Motor neuron (in vitro differentiated cells): Measurements from ENCODE around the gene KRTAP4-5. TPM values are rescaled to one million over a fixed set of nuclear protein-coding genes. Genes with fewer than 3 reads are reported as not detected.
A peak's percentile ranks its signal among the peaks of the same experiment; 100 is the strongest.
"Not testable (repeated sequence)": the region's sequence is repeated elsewhere in the genome, so short reads cannot be mapped to it uniquely, and the experiment has no call there.

Source experiments
- ATAC-seq, 8 experiments: fragments of 200-7000 bp; cut with Tn5 transposase; replicated peaks in 6 of 8; 2 replicates each; pipeline ENCODE4 v1.8.0; 2021; ENCODE audit warnings: mild to moderate bottlenecking in 8 of 8, moderate library complexity in 8 of 8
- H3K27ac ChIP-seq, 2 donors: fragments of 250-450 bp; sonication (Bioruptor Pico); 2 replicates each; pipeline ENCODE4 v1.9.0; 2021; ENCODE audit warnings: antibody characterized with exemption in 2 of 2, mild to moderate bottlenecking in 2 of 2, moderate library complexity in 1 of 2
- H3K4me1 ChIP-seq, 2 donors: fragments of 250-450 bp; sonication (Bioruptor Pico); replicated peaks in 1 of 2; 2 replicates each; pipeline ENCODE4 v1.6.1; 2021; ENCODE audit warnings: antibody characterized with exemption in 2 of 2, mild to moderate bottlenecking in 2 of 2, moderate library complexity in 1 of 2
- H3K4me3 ChIP-seq, 5 donors: fragments of 250-450 bp; sonication (Bioruptor Pico); 2 replicates each; pipeline ENCODE4 v1.9.0; 2021; ENCODE audit warnings: antibody characterized with exemption in 5 of 5, mild to moderate bottlenecking in 5 of 5, moderate library complexity in 4 of 5
- WGBS, 10 experiments: fragments of 450-650 bp; shearing (Covaris generic); methylation state at CpG; one replicate each; pipeline ENCODE4 v1.0.0; 2022; 5-methylcytosine and 5-hydroxymethylcytosine counted together
- in situ Hi-C, 9 experiments: fragments of 400-800 bp; cut with MboI; loops; one replicate each; pipeline ENCODE4 v1.15.0; 2021; ENCODE audit warnings: low sequenced_read_pairs in 9 of 9, low pct_unique_long_range_greater_than_20kb in 2 of 9; ENCODE audit not compliant: unreplicated experiment in 9 of 9
- total RNA-seq, 8 experiments: library from RNA; unstranded; fragments of 300-600 nt; gene quantifications; 2 replicates each; pipeline versions ENCODE4 v1.2.3 to v1.2.4, GENCODE V29; 2022

Gene KRTAP4-5
- not detected for total RNA-seq

DNA sequence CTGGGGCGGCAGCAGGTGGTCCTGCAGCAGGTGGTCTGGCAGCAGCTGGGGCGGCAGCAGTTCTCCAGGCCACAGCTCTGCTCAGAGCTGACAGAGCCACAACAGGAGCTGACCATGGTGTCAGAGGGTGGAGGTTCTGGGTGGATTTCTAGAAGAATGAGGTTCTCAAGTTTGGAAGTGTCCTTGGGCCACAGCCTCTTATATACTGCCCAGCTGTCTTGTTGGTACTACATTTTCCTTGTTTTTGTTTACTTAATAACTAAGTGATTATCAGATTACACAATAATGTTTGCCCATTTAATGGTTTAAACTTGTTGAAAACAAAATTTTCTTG is at the start of gene KRTAP4-5:
Gene KRTAP4-5 (minus strand): TSS at position 174 of the 334 bp plus-strand sequence. CDS start 58 bp downstream, at position 116.
- ATAC-seq = no peak
- Histone ChIP-seq H3K4me1 (no peaks in the 10 kb centered on the region), H3K4me3 (no peak within 1 kb of the TSS), H3K27ac (no peak within 1 kb of the TSS)
- 40 to 100% methylated on average over 1 of the region's 2 CpGs; no CpG with 5 or more reads in 8 of the 10 experiments for WGBS, 10 experiments
- in situ Hi-C loops = no loop called here

DNA sequence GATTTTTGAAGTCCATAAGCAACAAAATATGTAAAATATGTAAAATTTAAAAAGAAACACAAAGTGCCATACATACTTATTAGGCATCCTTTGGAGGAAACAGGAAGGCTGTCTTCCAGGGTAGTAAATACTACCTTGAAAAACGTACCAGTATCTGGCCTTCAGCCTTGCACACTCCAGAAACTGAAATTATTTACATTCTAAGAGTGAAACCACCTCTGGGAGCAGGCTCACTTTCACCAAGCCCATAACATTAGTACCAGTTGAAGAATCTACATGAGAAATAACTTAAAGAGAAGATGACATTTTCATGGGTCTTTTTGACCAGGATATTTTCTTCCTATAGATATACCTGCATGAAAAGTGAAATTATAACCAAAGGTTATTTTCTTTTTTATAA is 46.4 kb upstream of the KRTAP4-5 start:
- no peaks in the 10 kb centered on the region for H3K4me1 ChIP-seq
- in situ Hi-C loops = no loop called here
- no peak overlapping the region for H3K27ac ChIP-seq
- ATAC-seq = no peak
- 0 to 50% (median 25%) methylated on average over 1 of the region's 1 CpG; no CpG with 5 or more reads in 2 of the 10 experiments for WGBS, 10 experiments
- H3K4me3 ChIP-seq = no peak overlapping the region

DNA sequence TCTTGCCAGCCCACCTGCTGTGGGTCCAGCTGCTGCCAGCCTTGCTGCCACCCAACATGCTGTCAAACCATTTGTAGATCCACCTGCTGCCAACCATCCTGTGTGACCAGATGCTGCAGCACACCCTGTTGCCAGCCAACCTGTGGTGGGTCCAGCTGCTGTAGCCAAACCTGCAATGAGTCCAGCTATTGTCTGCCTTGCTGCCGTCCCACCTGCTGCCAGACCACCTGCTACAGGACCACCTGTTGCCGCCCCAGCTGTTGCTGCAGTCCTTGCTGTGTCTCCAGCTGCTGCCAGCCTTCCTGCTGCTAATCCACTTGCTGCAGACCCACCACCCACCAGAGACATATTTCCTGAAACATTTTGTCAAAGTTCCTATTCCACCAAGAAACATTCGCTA is 40.7 kb upstream of the KRTAP4-5 start:
- H3K27ac ChIP-seq = no peak overlapping the region
- no peaks in the 10 kb centered on the region for H3K4me1 ChIP-seq
- H3K4me3 ChIP-seq = no peak overlapping the region
- in situ Hi-C loops = no loop called here
- WGBS, 10 experiments = 41 to 100% (median 79%) methylated on average over 1 to 3 of the region's 3 CpGs; no CpG with 5 or more reads in 2 of the 10 experiments
- ATAC-seq = no peak

DNA sequence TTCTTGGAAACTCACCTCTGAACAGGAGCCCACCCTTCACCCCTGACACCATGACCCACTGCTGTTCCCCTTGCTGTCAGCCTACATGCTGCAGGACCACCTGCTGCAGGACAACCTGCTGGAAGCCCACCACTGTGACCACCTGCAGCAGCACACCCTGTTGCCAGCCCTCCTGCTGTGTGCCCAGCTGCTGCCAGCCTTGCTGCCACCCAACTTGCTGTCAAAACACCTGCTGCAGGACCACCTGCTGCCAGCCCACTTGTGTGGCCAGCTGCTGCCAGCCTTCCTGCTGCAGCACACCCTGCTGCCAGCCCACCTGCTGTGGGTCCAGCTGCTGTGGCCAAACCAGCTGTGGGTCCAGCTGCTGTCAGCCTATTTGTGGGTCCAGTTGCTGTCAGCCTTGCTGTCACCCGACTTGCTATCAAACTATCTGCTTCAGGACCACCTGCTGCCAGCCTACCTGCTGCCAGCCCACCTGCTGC is 40.3 kb upstream of the KRTAP4-5 start, which contains the start of gene KRTAP9-1:
Gene KRTAP9-1 (plus strand): TSS at position 51 of the 482 bp plus-strand sequence. CDS start 0 bp downstream, at position 51.
- 60 to 80% (median 80%) methylated on average over 1 of the region's 1 CpG; no CpG with 5 or more reads in 7 of the 10 experiments for WGBS, 10 experiments

DNA sequence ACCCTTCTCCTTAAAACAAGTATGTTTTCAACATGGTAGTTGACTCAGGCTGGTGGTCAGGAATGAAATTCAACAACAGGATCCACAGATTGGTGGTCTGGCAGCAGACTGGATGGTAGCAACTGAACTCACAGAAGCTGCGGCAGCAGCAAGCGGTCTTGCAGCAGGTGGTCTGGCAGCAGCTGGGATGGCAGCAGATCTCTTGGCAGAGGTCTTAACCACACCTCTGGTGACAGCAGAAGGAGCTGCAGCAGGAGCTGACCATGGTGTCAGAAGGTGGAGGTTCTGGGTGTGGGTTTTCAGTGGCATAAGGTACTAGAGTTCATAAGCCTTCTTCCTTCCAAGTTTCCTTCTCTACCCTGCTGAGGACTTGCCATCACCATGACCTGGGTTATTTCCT is 37.2 kb upstream of the KRTAP4-5 start:
- H3K27ac ChIP-seq = no peak overlapping the region
- WGBS, 10 experiments = 58 to 100% methylated on average over 1 to 2 of the region's 2 CpGs; no CpG with 5 or more reads in 8 of the 10 experiments
- in situ Hi-C loops = no loop called here
- H3K4me3 ChIP-seq = no peak overlapping the region
- ATAC-seq = no peak
- no peaks in the 10 kb centered on the region for H3K4me1 ChIP-seq

More for the DNA sequence above, 40.3 kb upstream of the KRTAP4-5 start, which contains the start of gene KRTAP9-1:
- H3K4me1 ChIP-seq, H3K27ac ChIP-seq, H3K4me3 ChIP-seq, in situ Hi-C loops, ATAC-seq: not testable (repeated sequence)

DNA sequence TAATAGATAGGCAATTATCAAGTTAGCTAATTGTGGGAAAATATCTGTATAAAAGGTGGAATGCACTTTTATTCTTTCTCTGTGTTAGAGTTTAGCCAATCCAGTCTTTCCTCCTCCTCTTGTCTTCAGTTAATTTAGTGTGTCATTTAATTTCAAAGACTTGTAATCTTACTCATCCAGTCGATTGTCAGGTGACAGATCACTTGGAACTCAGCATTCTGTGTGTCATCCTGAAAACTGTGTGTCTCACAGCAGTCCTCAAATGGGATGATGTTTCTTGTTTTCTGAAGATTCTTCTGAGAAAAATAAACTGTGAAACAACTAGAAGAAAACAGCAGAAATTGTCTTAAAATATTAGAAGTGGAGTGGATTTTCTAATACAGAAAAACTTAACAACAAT is 35.4 kb upstream of the KRTAP4-5 start:
- no peak for ATAC-seq
- H3K27ac ChIP-seq = no peak overlapping the region
- WGBS, 10 experiments = 0 to 63% (median 27%) methylated on average over 1 of the region's 1 CpG; no CpG with 5 or more reads in 2 of the 10 experiments
- no peak overlapping the region for H3K4me3 ChIP-seq
- H3K4me1 ChIP-seq = no peaks in the 10 kb centered on the region
- in situ Hi-C loops = no loop called here

DNA sequence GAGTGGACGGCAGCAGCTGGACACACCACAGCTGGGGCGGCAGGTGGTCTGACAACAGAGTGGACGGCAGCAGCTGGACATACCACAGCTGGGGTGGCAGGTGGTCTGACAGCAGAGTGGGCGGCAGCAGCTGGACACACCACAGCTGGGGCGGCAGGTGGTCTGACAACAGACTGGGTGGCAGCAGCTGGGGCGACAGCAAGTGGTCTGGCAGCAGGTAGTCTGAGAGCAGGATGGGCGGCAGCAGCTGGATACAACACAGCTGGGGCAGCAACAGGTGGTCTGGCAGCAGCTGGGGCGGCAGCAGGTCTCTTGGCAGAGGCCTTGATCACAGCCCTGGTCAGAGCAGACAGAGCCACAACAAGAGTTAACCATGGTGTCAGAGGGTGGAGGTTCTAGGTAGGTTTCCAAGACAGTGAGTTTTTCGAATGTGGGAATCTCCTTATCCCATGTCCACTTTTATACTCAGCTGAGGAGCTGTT is 34.9 kb upstream of the KRTAP4-5 start, which contains the start of gene KRTAP4-1:
Gene KRTAP4-1 (minus strand): TSS at position 432 of the 482 bp plus-strand sequence. CDS start 57 bp downstream, at position 375.
- 0 to 60% (median 0%) methylated on average over 1 to 2 of the region's 9 CpGs; no CpG with 5 or more reads in 3 of the 10 experiments for WGBS, 10 experiments
- no peak for ATAC-seq
- in situ Hi-C loops = no loop called here

DNA sequence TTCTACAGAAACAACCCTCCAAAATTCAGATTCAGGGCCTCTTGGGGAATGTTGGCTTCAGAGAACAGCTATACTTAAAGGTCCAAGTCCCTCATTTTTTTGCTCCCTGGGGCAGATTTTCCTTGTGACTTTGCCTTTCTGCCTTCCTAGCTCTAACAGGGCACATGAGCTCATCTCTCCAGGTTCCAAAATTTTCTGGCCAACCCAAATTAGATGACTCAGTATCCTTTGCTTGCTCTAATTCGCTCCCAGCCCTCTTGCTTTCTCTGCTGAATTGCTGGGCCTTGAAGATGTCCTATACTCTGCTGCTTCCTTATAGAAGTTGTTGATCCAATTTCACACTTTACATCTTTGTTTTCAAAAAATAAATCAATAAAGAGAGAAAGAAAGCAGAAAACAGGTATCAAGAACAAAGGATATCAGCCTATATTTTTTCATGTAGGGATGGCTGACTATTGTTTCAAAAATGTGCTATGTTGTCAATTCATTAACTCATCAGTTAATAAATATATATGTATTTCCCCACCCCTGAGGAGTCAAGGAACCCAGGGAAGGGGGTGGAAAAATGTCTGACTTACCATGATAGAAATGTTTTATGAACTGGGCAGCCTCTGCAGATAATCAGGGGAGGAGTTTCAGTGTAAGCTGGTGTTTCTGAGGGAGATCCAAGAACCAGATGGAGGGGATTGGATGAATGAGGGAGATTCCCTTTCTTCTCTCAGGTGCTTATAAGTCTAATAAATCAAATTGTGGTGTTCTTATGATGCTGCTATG is 29.4 kb upstream of the KRTAP4-5 start:
- Histone ChIP-seq H3K4me3 (no peak overlapping the region), H3K27ac (no peak overlapping the region), H3K4me1 (no peaks in the 10 kb centered on the region)
- in situ Hi-C loops = no loop called here
- ATAC-seq = no peak
- 33 to 100% (median 80%) methylated on average over 1 of the region's 1 CpG; no CpG with 5 or more reads in 1 of the 10 experiments for WGBS, 10 experiments

More for the DNA sequence above, 34.9 kb upstream of the KRTAP4-5 start, which contains the start of gene KRTAP4-1:
- Histone ChIP-seq H3K4me3 (no peak within 1 kb of the TSS), H3K4me1 (no peaks in the 10 kb centered on the region), H3K27ac (no peak within 1 kb of the TSS)

DNA sequence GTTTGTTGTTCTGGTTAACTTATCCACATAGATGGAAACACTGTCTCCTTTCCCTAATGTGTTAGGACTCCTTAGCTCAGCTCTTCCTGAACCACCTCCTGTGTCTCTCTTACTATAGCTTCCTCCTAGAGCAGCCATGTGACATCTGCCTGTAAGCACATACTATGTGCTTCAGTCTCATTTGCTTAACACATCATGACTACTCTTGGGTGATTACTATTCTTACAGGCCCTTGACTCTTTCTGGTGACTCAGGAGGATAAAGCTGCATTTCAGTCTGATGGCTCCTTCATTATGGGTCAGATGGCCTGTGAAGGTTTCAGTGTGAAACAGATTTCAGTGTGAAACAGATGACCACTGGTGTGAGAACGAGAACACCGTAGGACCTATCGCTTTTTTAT is 28.7 kb upstream of the KRTAP4-5 start:
- Histone ChIP-seq H3K4me3 (no peak overlapping the region), H3K27ac (no peak overlapping the region), H3K4me1 (no peaks in the 10 kb centered on the region)
- WGBS, 10 experiments = 40 to 100% (median 92%) methylated on average over 1 to 3 of the region's 3 CpGs; no CpG with 5 or more reads in 5 of the 10 experiments
- ATAC-seq = peak in 2 of 8 experiments; percentile 33 to 41
- in situ Hi-C loops = no loop called here

DNA sequence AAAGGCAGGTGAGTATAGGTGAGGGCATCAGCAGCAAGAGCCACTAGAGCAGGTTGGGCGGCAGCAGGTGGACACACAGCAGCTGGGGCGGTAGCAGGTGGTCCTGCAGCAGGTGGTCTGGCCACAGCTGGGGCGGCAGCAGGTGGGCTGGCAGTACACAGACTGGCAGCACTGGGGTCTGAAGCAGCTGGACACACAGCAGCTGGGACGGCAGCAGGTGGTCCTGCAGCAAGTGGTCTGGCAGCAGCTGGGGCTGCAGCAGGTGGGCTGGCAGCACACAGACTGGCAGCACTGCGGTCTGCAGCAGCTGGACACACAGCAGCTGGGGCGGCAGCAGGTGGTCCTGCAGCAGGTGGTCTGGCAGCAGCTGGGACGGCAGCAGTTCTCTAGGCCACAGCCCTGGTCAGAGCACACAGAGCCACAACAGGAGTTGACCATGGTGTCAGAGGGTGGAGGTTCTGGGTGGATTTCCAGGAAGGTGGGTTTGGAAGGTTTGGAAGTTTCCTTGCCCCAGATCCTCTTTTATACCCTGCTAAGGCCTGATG is 28.2 kb upstream of the KRTAP4-5 start, which contains the start of gene KRTAP4-2:
Gene KRTAP4-2 (minus strand): TSS at position 495 of the 545 bp plus-strand sequence. CDS start 57 bp downstream, at position 438.
- in situ Hi-C loops = no loop called here
- Histone ChIP-seq H3K4me1 (no peaks in the 10 kb centered on the region), H3K27ac (no peak within 1 kb of the TSS), H3K4me3 (no peak within 1 kb of the TSS)
- no peak for ATAC-seq
- whole genome bisulfite sequencing, 10 experiments = 80 to 100% (median 95%) methylated on average over 1 to 4 of the region's 7 CpGs; no CpG with 5 or more reads in 7 of the 10 experiments

DNA sequence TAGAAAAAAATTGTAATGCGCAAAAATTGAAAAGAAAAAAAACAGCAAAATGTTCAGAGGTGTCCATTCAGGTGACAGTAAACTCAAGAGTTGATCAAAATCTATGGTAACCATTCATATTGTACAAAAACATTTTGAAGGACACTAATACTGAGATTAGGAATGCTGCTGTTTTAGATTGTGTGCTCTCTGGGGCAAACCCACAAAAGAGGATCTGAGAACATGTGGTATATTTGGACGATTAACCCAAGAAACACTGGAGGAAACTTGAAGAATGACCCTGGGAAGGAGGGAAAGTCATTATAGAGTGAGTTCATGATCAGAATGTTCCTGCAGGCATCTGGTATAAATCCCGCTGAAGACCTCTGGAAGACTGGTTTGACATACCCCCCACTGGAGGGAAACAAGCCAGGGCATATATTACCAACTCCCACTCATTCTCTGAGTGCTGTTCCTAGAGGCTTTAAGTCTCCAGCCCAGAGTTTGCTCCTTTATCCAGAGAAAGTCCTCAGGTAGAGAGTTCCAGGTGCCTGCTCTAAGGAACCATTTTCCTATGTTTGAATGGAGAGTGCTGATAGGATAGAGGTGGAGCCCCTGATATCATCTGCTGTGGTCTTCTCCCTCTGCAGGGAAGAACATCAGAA is 27.2 kb upstream of the KRTAP4-5 start:
- Histone ChIP-seq H3K27ac (no peak overlapping the region), H3K4me3 (no peak overlapping the region), H3K4me1 (no peaks in the 10 kb centered on the region)
- in situ Hi-C loops = no loop called here
- WGBS, 10 experiments = 45 to 100% (median 84%) methylated on average over 1 to 3 of the region's 3 CpGs; no CpG with 5 or more reads in 1 of the 10 experiments
- ATAC-seq = no peak

DNA sequence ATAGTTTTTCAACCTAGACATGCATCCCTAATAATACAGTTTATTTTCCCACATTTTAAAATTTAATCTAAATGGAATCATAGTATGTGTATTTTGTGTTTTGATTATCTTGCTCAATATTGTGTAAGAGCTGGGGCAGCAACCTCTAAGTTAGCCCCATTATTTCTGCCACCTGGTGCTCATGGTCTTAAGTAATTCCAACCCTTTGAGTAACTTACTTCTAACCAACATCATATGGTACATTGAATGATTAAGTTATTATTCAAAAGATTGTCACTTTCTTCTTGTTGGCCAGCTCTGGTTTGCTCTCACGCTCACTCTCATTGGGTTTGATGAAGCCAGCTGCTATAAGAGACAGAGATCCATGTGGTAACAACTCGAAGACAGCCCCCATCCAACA is 22.3 kb upstream of the KRTAP4-5 start:
- 0 to 100% (median 67%) methylated on average over 1 to 2 of the region's 2 CpGs; no CpG with 5 or more reads in 3 of the 10 experiments for WGBS, 10 experiments
- H3K4me1 ChIP-seq = no peaks in the 10 kb centered on the region
- no peak overlapping the region for H3K4me3 ChIP-seq
- in situ Hi-C loops = no loop called here
- no peak for ATAC-seq
- no peak overlapping the region for H3K27ac ChIP-seq
